B cell (primary cell): Measurements from ENCODE around the gene CD44. TPM values are rescaled to one million over a fixed set of nuclear protein-coding genes. Genes with fewer than 3 reads are reported as not detected.

Experiments used
- ATAC-seq: fragments of 200-7000 bp; cut with Tn5 transposase; one replicate; pipeline ENCODE4 v1.10.0; 2021; ENCODE audit warnings: low read depth, mild to moderate bottlenecking, moderate number of reproducible peaks, moderate library complexity
- CTCF ChIA-PET: fragments of 350-600 bp; sonication (Branson Sonifier 250); formaldehyde crosslinking; loops from one replicate; lab custom pipeline; 2021; ENCODE audit warnings: antibody characterized with exemption, inconsistent platforms; lab: Charles Lee
- POLR2A ChIA-PET: fragments of 350-600 bp; sonication (Branson Sonifier 250); formaldehyde crosslinking; loops from one replicate; lab custom pipeline; 2021; ENCODE audit warnings: antibody characterized with exemption; lab: Charles Lee
- DNase-seq: peaks from one replicate; pipeline ENCODE4 v3.0.0; 2013
- H2AFZ ChIP-seq: 2 replicates; pipeline ENCODE4 v1.6.1; 2012; ENCODE audit warnings: mild to moderate bottlenecking, low read depth, low read length; ENCODE audit not compliant: insufficient read depth, poor library complexity, severe bottlenecking
- H3K27ac ChIP-seq, 2 donors: 1 replicate in 1 of 2; 2 replicates in 1 of 2; pipeline ENCODE4 v1.5.1; 2012 to 2013; ENCODE audit warnings: low read length in 2 of 2, mild to moderate bottlenecking in 2 of 2, moderate library complexity in 1 of 2
- H3K27me3 ChIP-seq, 4 experiments: fragments of 200-600 bp in 1 of 4; sonication (generic) in 1 of 4; replicated peaks in 1 of 4; 1 replicate in 2 of 4; 2 replicates in 2 of 4; pipeline versions ENCODE4 v1.6.1 to v1.7.0; 2013 to 2016; ENCODE audit warnings: low read length in 3 of 4, mild to moderate bottlenecking in 2 of 4, mixed read lengths in 1 of 4, moderate library complexity in 1 of 4; ENCODE audit not compliant: insufficient read depth in 4 of 4, control insufficient read depth in 3 of 4; ENCODE audit errors: control extremely low read depth in 1 of 4
- H3K36me3 ChIP-seq, 2 experiments: replicated peaks in 1 of 2; 1 replicate in 1 of 2; 2 replicates in 1 of 2; pipeline versions ENCODE4 v1.6.1 to v1.7.1; 2013; ENCODE audit warnings: low read length in 1 of 2; ENCODE audit not compliant: insufficient read depth in 2 of 2, control insufficient read depth in 1 of 2; ENCODE audit errors: control extremely low read depth in 1 of 2, extremely low read depth in 1 of 2
- H3K4me1 ChIP-seq, 2 donors: fragments of 200-600 bp in 1 of 2; sonication (generic) in 1 of 2; 1 replicate in 1 of 2; 2 replicates in 1 of 2; pipeline versions ENCODE4 v1.5.1 to v1.6.1; 2013 to 2017; ENCODE audit warnings: low read length in 2 of 2; ENCODE audit not compliant: control insufficient read depth in 2 of 2, insufficient read depth in 2 of 2
- H3K4me2 ChIP-seq: replicated peaks from 2 replicates; pipeline ENCODE3; 2012; ENCODE audit warnings: mild to moderate bottlenecking, low read depth, low read length; ENCODE audit not compliant: poor library complexity, severe bottlenecking
- H3K4me3 ChIP-seq, 5 experiments: fragments of 200-600 bp in 1 of 5; sonication (generic) in 1 of 5; 1 replicate in 3 of 5; 2 replicates in 2 of 5; pipeline versions ENCODE4 v1.5.1 to v1.7.0; 2011 to 2016; ENCODE audit warnings: low read length in 4 of 5, mild to moderate bottlenecking in 4 of 5, low read depth in 2 of 5, control low read depth in 1 of 5, moderate library complexity in 1 of 5; ENCODE audit not compliant: insufficient read depth in 1 of 5; ENCODE audit errors: control extremely low read depth in 1 of 5, extremely low read depth in 1 of 5
- H3K79me2 ChIP-seq: fragments of 200-600 bp; sonication (generic); one replicate; pipeline ENCODE4 v1.6.0; 2016; ENCODE audit warnings: low read length; ENCODE audit not compliant: control insufficient read depth, insufficient read depth
- H3K9ac ChIP-seq: fragments of 200-600 bp; sonication (generic); 2 replicates; pipeline ENCODE4 v1.6.1; 2017; ENCODE audit warnings: mild to moderate bottlenecking, low read length, moderate library complexity
- H3K9me3 ChIP-seq, 3 donors: one replicate each; pipeline versions ENCODE4 v1.6.1 to v1.7.1; 2013; ENCODE audit warnings: low read length in 2 of 3; ENCODE audit not compliant: control insufficient read depth in 2 of 3, insufficient read depth in 1 of 3; ENCODE audit errors: control extremely low read depth in 1 of 3
- H4K20me1 ChIP-seq: 2 replicates; pipeline ENCODE4 v1.6.0; 2012; ENCODE audit warnings: mild to moderate bottlenecking, low read length; ENCODE audit not compliant: insufficient read depth, control insufficient read depth, poor library complexity, severe bottlenecking
- H3K27ac Mint-ChIP-seq: one replicate; pipeline ENCODE4 v1.8.0; 2021; ENCODE audit warnings: mixed read lengths
- H3K27me3 Mint-ChIP-seq: one replicate; pipeline ENCODE4 v1.8.0; 2021; ENCODE audit warnings: mixed read lengths
- H3K4me1 Mint-ChIP-seq: one replicate; pipeline ENCODE4 v1.8.0; 2021; ENCODE audit warnings: mixed read lengths
- H3K4me3 Mint-ChIP-seq: one replicate; pipeline ENCODE4 v1.8.0; 2021; ENCODE audit warnings: mixed read lengths
- H3K9me3 Mint-ChIP-seq: one replicate; pipeline ENCODE4 v1.8.0; 2022; ENCODE audit warnings: mixed read lengths; ENCODE audit not compliant: insufficient read depth
- CTCF ChIP-seq: fragments of 200-600 bp; IDR thresholded peaks from one replicate; pipeline ENCODE4 v1.8.0; 2022; ENCODE audit warnings: antibody characterized with exemption, mild to moderate bottlenecking
- EZH2 ChIP-seq: IDR thresholded peaks from 2 replicates; pipeline ENCODE4 v1.6.1; 2012; ENCODE audit warnings: borderline replicate concordance, low read depth, mild to moderate bottlenecking, moderate library complexity, low read length; ENCODE audit not compliant: insufficient read depth, poor library complexity, severe bottlenecking
- WGBS: methylation state at CpG from one replicate; pipeline ENCODE4 v1.1.5; 2013; ENCODE audit warnings: missing lambda C conversion rate; ENCODE audit not compliant: insufficient coverage; 5-methylcytosine and 5-hydroxymethylcytosine counted together
- intact Hi-C: fragments of 100-400 bp; cut with micrococcal nuclease; formaldehyde crosslinking; loops from one replicate; pipeline ENCODE4 v1.10.0; 2022
- polyA plus RNA-seq: library from polyadenylated mRNA; depleted of rRNA; stranded (reverse); fragments of >200 nt; gene quantifications from 2 replicates; pipeline ENCODE4 v1.2.3, GENCODE V29; 2012
- total RNA-seq, 2 donors: library from RNA; stranded (reverse); fragments of 120-200 nt in 1 of 2; gene quantifications; 1 replicate in 1 of 2; 2 replicates in 1 of 2; pipeline versions ENCODE4 v1.2.3 to v1.2.4, GENCODE V29; 2013 to 2022

Gene CD44
- total and polyA plus RNA-seq, 2 donors (not counting 1 experiment from before 2014, with no cell fraction given), result 261 to 896 TPM

- H3K4me3 ChIP-seq, result no peak overlapping the region
- no peaks in the 10 kb centered on the region for H3K36me3 ChIP-seq
- no peak for DNase-seq
- H3K27me3 ChIP-seq, result no peaks in the 10 kb centered on the region
- Mint-ChIP-seq H3K27ac (no peak overlapping the region), H3K27me3 (no peaks in the 10 kb centered on the region), H3K4me1 (peaks cover 40% of the 10 kb centered on the region), H3K4me3 (no peak overlapping the region), H3K9me3 (no peaks in the 10 kb centered on the region)
- no peak for ATAC-seq
- no peak overlapping the region for H2AFZ ChIP-seq
- no peak for TF ChIP-seq CTCF
- no peak for TF ChIP-seq EZH2
- H3K9me3 ChIP-seq, result no peaks in the 10 kb centered on the region
- no peaks in the 10 kb centered on the region for H4K20me1 ChIP-seq
- ChIA-PET POLR2A (no interaction called here), CTCF (no interaction called here)
- H3K27ac ChIP-seq, result no peak overlapping the region
- intact Hi-C loops, result no loop called here
- peaks cover 16 to 17% of the 10 kb centered on the region in 2 donors for H3K4me1 ChIP-seq
- whole genome bisulfite sequencing, result no CpG with 5 or more reads among the region's 1 CpG
- no peak overlapping the region for H3K4me2 ChIP-seq
- no peak overlapping the region for H3K9ac ChIP-seq
- no peaks in the 10 kb centered on the region for H3K79me2 ChIP-seq
These were observed 131.4 kb downstream of the CD44 start for GRCh38 chr11:35270342-35270741.

GRCh38 chr11:35271031-35271430 is 132.1 kb downstream of the CD44 start:
- intact Hi-C loops, result loop anchor here (1.0 kb wide), 1 partner anchor 19 kb away; no protein-coding TSS in a partner anchor
- 80% methylated on average over 3 of the region's 3 CpGs for WGBS
- no peak for DNase-seq
- Histone ChIP-seq H3K4me2 (no peak overlapping the region), H3K79me2 (no peaks in the 10 kb centered on the region), H3K4me1 (peaks cover 16 to 17% of the 10 kb centered on the region in 2 donors), H3K9me3 (no peaks in the 10 kb centered on the region), H3K27ac (no peak overlapping the region), H3K4me3 (no peak overlapping the region), H3K27me3 (no peaks in the 10 kb centered on the region), H2AFZ (no peak overlapping the region), H3K9ac (no peak overlapping the region), H4K20me1 (no peaks in the 10 kb centered on the region), H3K36me3 (no peaks in the 10 kb centered on the region)
- POLR2A ChIA-PET, result no interaction called here
- TF ChIP-seq EZH2, result no peak
- CTCF ChIA-PET, result no interaction called here
- Mint-ChIP-seq H3K27ac (no peak overlapping the region), H3K4me3 (no peak overlapping the region), H3K9me3 (no peaks in the 10 kb centered on the region), H3K4me1 (peaks cover 34% of the 10 kb centered on the region), H3K27me3 (no peaks in the 10 kb centered on the region)
- ATAC-seq, result no peak
